GM23248 (cell line): ENCODE data around the gene CLSTN2. TPM values are rescaled to one million over a fixed set of nuclear protein-coding genes. Genes with fewer than 3 reads are reported as not detected.

ENCODE experiments used
- DNase-seq: peaks from one replicate; pipeline ENCODE4 v3.0.0-alpha.2; 2015
- H2AFZ ChIP-seq: fragments of 200-600 bp; sonication (generic); 2 replicates; pipeline ENCODE4 v1.6.1; 2016; ENCODE audit warnings: antibody characterized with exemption
- H3F3A ChIP-seq: fragments of 200-600 bp; sonication (generic); 2 replicates; pipeline ENCODE4 v1.6.1; 2016; ENCODE audit warnings: mild to moderate bottlenecking, antibody characterized with exemption, mixed run types; ENCODE audit not compliant: insufficient read depth
- H3K27ac ChIP-seq: fragments of 200-600 bp; sonication (generic); 2 replicates; pipeline ENCODE4 v1.5.1; 2016; ENCODE audit warnings: mild to moderate bottlenecking
- H3K27me3 ChIP-seq: fragments of 200-600 bp; sonication (generic); replicated peaks from 2 replicates; pipeline ENCODE4 v1.6.1; 2016; ENCODE audit warnings: mild to moderate bottlenecking; ENCODE audit not compliant: insufficient read depth
- H3K36me3 ChIP-seq: fragments of 200-600 bp; sonication (generic); 2 replicates; pipeline ENCODE4 v1.6.1; 2016; ENCODE audit warnings: low read depth, mild to moderate bottlenecking
- H3K4me1 ChIP-seq: fragments of 200-600 bp; sonication (generic); 2 replicates; pipeline ENCODE4 v1.6.1; 2016; ENCODE audit warnings: mild to moderate bottlenecking; ENCODE audit not compliant: insufficient read depth
- H3K4me2 ChIP-seq: fragments of 200-600 bp; sonication (generic); one replicate; pipeline ENCODE4 v1.6.1; 2016; ENCODE audit warnings: mild to moderate bottlenecking; ENCODE audit not compliant: unreplicated experiment
- H3K4me3 ChIP-seq: fragments of 200-600 bp; sonication (generic); 2 replicates; pipeline ENCODE4 v1.5.1; 2016; ENCODE audit warnings: mild to moderate bottlenecking
- H3K79me2 ChIP-seq: fragments of 200-600 bp; sonication (generic); 2 replicates; pipeline ENCODE4 v1.6.1; 2016; ENCODE audit warnings: mild to moderate bottlenecking; ENCODE audit not compliant: insufficient read depth
- H3K9ac ChIP-seq: fragments of 200-600 bp; sonication (generic); 2 replicates; pipeline ENCODE4 v1.6.1; 2016; ENCODE audit warnings: mild to moderate bottlenecking
- H3K9me2 ChIP-seq: fragments of 200-600 bp; sonication (generic); 2 replicates; pipeline ENCODE4 v1.6.1; 2016; ENCODE audit warnings: mixed run types, mild to moderate bottlenecking, moderate library complexity; ENCODE audit not compliant: insufficient read depth
- H3K9me3 ChIP-seq: fragments of 200-600 bp; sonication (generic); one replicate; pipeline ENCODE4 v1.6.1; 2017; ENCODE audit warnings: low read depth
- H4K20me1 ChIP-seq: fragments of 200-600 bp; sonication (generic); 2 replicates; pipeline ENCODE4 v1.6.0; 2016; ENCODE audit not compliant: insufficient read depth
- EZH2 ChIP-seq: fragments of 200-600 bp; sonication (generic); IDR thresholded peaks from 2 replicates; pipeline ENCODE4 v1.6.1; 2018; ENCODE audit warnings: antibody characterized with exemption, mild to moderate bottlenecking; ENCODE audit not compliant: insufficient read depth, poor library complexity, severe bottlenecking
- EZH2phosphoT487 ChIP-seq: fragments of 200-600 bp; sonication (generic); IDR thresholded peaks from 2 replicates; pipeline ENCODE4 v1.6.1; 2018; ENCODE audit warnings: antibody characterized with exemption, moderate library complexity, mild to moderate bottlenecking, low read depth; ENCODE audit not compliant: insufficient read depth
- WGBS, 2 experiments: methylation state at CpG; one replicate each; pipeline ENCODE4 v1.1.6; 2015 to 2017; ENCODE audit warnings: low lambda C conversion rate in 2 of 2, low coverage in 1 of 2; ENCODE audit errors: missing lambda C conversion rate in 2 of 2; 5-methylcytosine and 5-hydroxymethylcytosine counted together
- in situ Hi-C: fragments of 300-500 bp; cut with MboI; formaldehyde crosslinking; loops from 2 replicates; pipeline ENCODE4 v1.15.0; 2020
- polyA plus RNA-seq: library from polyadenylated mRNA; unstranded; fragments of >200 nt; fragmentation: Nextera tagmentation; extraction: Ambion mirVana; gene quantifications from 2 replicates; pipeline ENCODE4 v1.2.1, GENCODE V29; 2016
- total RNA-seq: library from RNA; depleted of rRNA; stranded (reverse); fragments of >200 nt; shearing (Covaris generic); gene quantifications from 2 replicates; pipeline ENCODE4 v1.2.3, GENCODE V29; 2014

CLSTN2 gene
- total and polyA plus RNA-seq, 2 experiments from 2014 or later, result not detected

GRCh38 chr3:140290105-140290504 is 355.1 kb downstream of the CLSTN2 start:
- H3K36me3 ChIP-seq, result no peaks in the 10 kb centered on the region
- peaks cover 51% of the 10 kb centered on the region for H3F3A ChIP-seq
- peak; percentile 61 for DNase-seq
- in situ Hi-C loops, result no loop called here
- H3K9me2 ChIP-seq, result no peaks in the 10 kb centered on the region
- no peak overlapping the region for H2AFZ ChIP-seq
- H3K79me2 ChIP-seq, result no peaks in the 10 kb centered on the region
- no peak overlapping the region for H3K4me2 ChIP-seq
- no peaks in the 10 kb centered on the region for H3K9me3 ChIP-seq
- no peaks in the 10 kb centered on the region for H4K20me1 ChIP-seq
- TF ChIP-seq EZH2phosphoT487, result no peak
- no peak for TF ChIP-seq EZH2
- H3K9ac ChIP-seq, result no peak overlapping the region
- no peak overlapping the region for H3K27ac ChIP-seq
- 21 to 34% methylated on average over 2 of the region's 2 CpGs for whole genome bisulfite sequencing, 2 experiments
- peaks cover 43% of the 10 kb centered on the region for H3K4me1 ChIP-seq
- no peaks in the 10 kb centered on the region for H3K27me3 ChIP-seq
- no peak overlapping the region for H3K4me3 ChIP-seq

- Histone ChIP-seq H4K20me1 (no peaks in the 10 kb centered on the region), H3K4me2 (peak overlapping the region; percentile 30)
Observed at GRCh38 chr3:140292170-140292569, 357.2 kb downstream of the CLSTN2 start.

GRCh38 chr3:140292684-140293083 is 357.7 kb downstream of the CLSTN2 start:
- Histone ChIP-seq H3K27me3 (no peaks in the 10 kb centered on the region), H2AFZ (no peak overlapping the region), H4K20me1 (no peaks in the 10 kb centered on the region), H3K9me2 (no peaks in the 10 kb centered on the region), H3K4me2 (peak overlapping the region; percentile 30), H3K79me2 (no peaks in the 10 kb centered on the region), H3K9me3 (no peaks in the 10 kb centered on the region), H3K4me3 (0 out of 2 replicates have a peak overlapping the region, but pooled peaks have one; percentile 0), H3K4me1 (peaks cover 55% of the 10 kb centered on the region), H3K36me3 (no peaks in the 10 kb centered on the region), H3K27ac (peak overlapping the region; percentile 92), H3K9ac (peak overlapping the region; percentile 61), H3F3A (peaks cover 58% of the 10 kb centered on the region)
- in situ Hi-C loops, result no loop called here
- peak; percentile 98 for DNase-seq
- TF ChIP-seq EZH2phosphoT487 (no peak), EZH2 (no peak)
- 0% methylated on average over 4 of the region's 4 CpGs for WGBS, 2 experiments

More at GRCh38 chr3:140292170-140292569, 357.2 kb downstream of the CLSTN2 start:
- in situ Hi-C loops, result no loop called here
- Histone ChIP-seq H3K36me3 (no peaks in the 10 kb centered on the region), H3K4me3 (peak overlapping the region; percentile 0; the same call in 1 of the 2 replicates), H3K79me2 (no peaks in the 10 kb centered on the region), H3K9ac (peak overlapping the region; percentile 61), H3F3A (peaks cover 53% of the 10 kb centered on the region), H2AFZ (no peak overlapping the region), H3K9me2 (no peaks in the 10 kb centered on the region), H3K4me1 (peaks cover 51% of the 10 kb centered on the region), H3K27ac (peak overlapping the region; percentile 92), H3K9me3 (no peaks in the 10 kb centered on the region), H3K27me3 (no peaks in the 10 kb centered on the region)
- DNase-seq, result peak; percentile 84
- WGBS, 2 experiments, result 0% methylated on average over 2 of the region's 2 CpGs
- TF ChIP-seq EZH2 (no peak), EZH2phosphoT487 (no peak)

DNA sequence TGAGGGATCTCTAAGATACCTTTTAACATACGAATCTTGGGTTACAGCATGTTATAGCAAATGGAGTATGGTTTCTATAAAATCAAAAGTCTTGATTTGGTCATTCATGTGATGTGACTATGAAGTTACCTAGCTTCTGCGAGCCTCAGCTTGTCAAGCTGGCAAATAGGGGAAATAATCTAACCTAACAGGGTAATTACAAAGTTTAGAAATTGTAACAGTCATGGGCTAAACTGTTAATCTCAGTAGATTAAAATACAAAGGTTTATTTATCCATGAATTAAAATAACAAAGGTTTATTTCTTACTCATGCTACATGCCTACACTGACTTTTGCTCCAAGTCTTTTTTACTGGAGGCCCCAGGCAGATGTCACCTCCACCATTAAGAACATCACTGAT is 359.1 kb downstream of the CLSTN2 start:
- Histone ChIP-seq H3K4me3 (no peak overlapping the region), H3K9me2 (no peaks in the 10 kb centered on the region), H4K20me1 (no peaks in the 10 kb centered on the region), H3K36me3 (no peaks in the 10 kb centered on the region), H3K9ac (no peak overlapping the region), H3K9me3 (no peaks in the 10 kb centered on the region), H3K79me2 (no peaks in the 10 kb centered on the region), H3F3A (peaks cover 50% of the 10 kb centered on the region), H3K4me1 (peaks cover 44% of the 10 kb centered on the region), H3K27ac (no peak overlapping the region), H3K27me3 (0 out of 2 replicates have a peak, but pooled peaks cover 1% of the 10 kb centered on the region), H2AFZ (no peak overlapping the region), H3K4me2 (no peak overlapping the region)
- no peak for TF ChIP-seq EZH2
- TF ChIP-seq EZH2phosphoT487, result no peak
- in situ Hi-C loops, result no loop called here
- no peak for DNase-seq
- WGBS, 2 experiments, result 92 to 95% methylated on average over 2 of the region's 2 CpGs

GRCh38 chr3:140296796-140297352 is 361.9 kb downstream of the CLSTN2 start:
- 4% methylated on average over 3 of the region's 3 CpGs for WGBS, 2 experiments
- peaks cover 21% of the 10 kb centered on the region for H3K4me1 ChIP-seq
- H3K9ac ChIP-seq, result no peak overlapping the region
- H3K27ac ChIP-seq, result no peak overlapping the region
- no peak overlapping the region for H3K4me3 ChIP-seq
- no peaks in the 10 kb centered on the region for H3K36me3 ChIP-seq
- H3K79me2 ChIP-seq, result no peaks in the 10 kb centered on the region
- H2AFZ ChIP-seq, result no peak overlapping the region
- H3K9me3 ChIP-seq, result no peaks in the 10 kb centered on the region
- no peaks in the 10 kb centered on the region for H3K9me2 ChIP-seq
- in situ Hi-C loops, result no loop called here
- TF ChIP-seq EZH2 (no peak), EZH2phosphoT487 (no peak)
- peaks cover 22% of the 10 kb centered on the region for H3F3A ChIP-seq
- no peaks in the 10 kb centered on the region for H4K20me1 ChIP-seq
- H3K27me3 ChIP-seq, result peaks cover 9% of the 10 kb centered on the region; the same call in 1 of the 2 replicates
- peak; percentile 86 for DNase-seq
- peak overlapping the region; percentile 37 for H3K4me2 ChIP-seq
